Heart left ventricle (tissue), 16 donors: ENCODE measurements around the gene PRKCI. TPM values are rescaled to one million over a fixed set of nuclear protein-coding genes. Genes with fewer than 3 reads are reported as not detected.

Experiments
- ATAC-seq, 4 donors: fragments of 200-7000 bp; cut with Tn5 transposase; one replicate each; pipeline ENCODE4 v1.9.1; 2020 to 2022; ENCODE audit warnings: moderate library complexity in 4 of 4, mild to moderate bottlenecking in 3 of 4, moderate number of reproducible peaks in 1 of 4
- DNase-seq, 5 donors: peaks; one replicate each; pipeline ENCODE4 v3.0.0-alpha.2; 2020
- H3K27ac ChIP-seq, 12 donors: fragments of 200-600 bp; sonication (generic) in 4 of 12; one replicate each; pipeline versions ENCODE4 v1.5.0 to v1.8.0; 2016 to 2022; ENCODE audit warnings: mild to moderate bottlenecking in 2 of 12
- H3K27me3 ChIP-seq, 9 donors: fragments of 200-600 bp; sonication (generic) in 2 of 9; one replicate each; pipeline versions ENCODE4 v1.5.1 to v1.8.0; 2016 to 2022; ENCODE audit warnings: mild to moderate bottlenecking in 3 of 9
- H3K36me3 ChIP-seq, 9 donors: fragments of 200-600 bp; sonication (generic) in 2 of 9; one replicate each; pipeline versions ENCODE4 v1.5.0 to v1.8.0; 2018 to 2022; ENCODE audit warnings: mild to moderate bottlenecking in 2 of 9
- H3K4me1 ChIP-seq, 12 donors: fragments of 200-600 bp; sonication (generic) in 4 of 12; one replicate each; pipeline versions ENCODE4 v1.5.0 to v1.8.0; 2016 to 2022; ENCODE audit warnings: mild to moderate bottlenecking in 3 of 12
- H3K4me3 ChIP-seq, 12 donors: fragments of 200-600 bp; sonication (generic) in 4 of 12; one replicate each; pipeline versions ENCODE4 v1.5.0 to v1.8.0; 2017 to 2022; ENCODE audit warnings: mild to moderate bottlenecking in 9 of 12, moderate library complexity in 4 of 12
- H3K9me3 ChIP-seq, 12 donors: fragments of 200-600 bp; sonication (generic) in 4 of 12; one replicate each; pipeline versions ENCODE4 v1.5.0 to v1.8.0; 2016 to 2022; ENCODE audit warnings: mild to moderate bottlenecking in 1 of 12
- CTCF ChIP-seq, 12 donors: fragments of 200-600 bp; sonication (generic) in 4 of 12; IDR thresholded peaks; one replicate each; pipeline versions ENCODE4 v1.5.0 to v1.8.0; 2018 to 2022; ENCODE audit warnings: antibody characterized with exemption in 12 of 12, mild to moderate bottlenecking in 5 of 12
- POLR2A ChIP-seq, 2 donors: fragments of 450-650 bp; IDR thresholded peaks; one replicate each; pipeline ENCODE4 v1.6.1; 2017; ENCODE audit warnings: antibody characterized with exemption in 2 of 2, mild to moderate bottlenecking in 2 of 2, moderate library complexity in 2 of 2
- WGBS, 4 donors: extraction: QIAGEN DNeasy Blood & Tissue Kit in 2 of 4; methylation state at CpG; one replicate each; pipeline versions ENCODE4 v1.1.5 to v1.1.7; 2013 to 2018; 5-methylcytosine and 5-hydroxymethylcytosine counted together
- intact Hi-C, 10 donors: fragments of 100-400 bp; cut with DNase I; formaldehyde crosslinking; loops; one replicate each; pipeline versions ENCODE4 v1.11.1 to v1.14.2; 2022
- polyA plus RNA-seq, 2 donors: library from polyadenylated mRNA; stranded (reverse); fragments of 200-250 nt; gene quantifications; one replicate each; pipeline ENCODE4 v1.2.3, GENCODE V29; 2013
- total RNA-seq, 9 donors: library from RNA; depleted of rRNA in 2 of 9; stranded (reverse); fragments of >200 nt in 2 of 9; fragmentation: NEBNext Ultra II Directional in 3 of 9; extraction: Animal tissue kit (Norgen Biotek cat#: 25700) in 3 of 9; gene quantifications; one replicate each; pipeline versions ENCODE4 v1.1.0 to v1.2.4, GENCODE V29; 2016 to 2023
- donor health status: ischemic (EF 13 %, LVEDD 7.1; RV severe dilation, severe dysfunction).
- donor health status: healthy with polysubstance abuse.
- donor health status: DM: no; HTN: yes; CAD: no.
- donor health status: DM: no; HTN: no; CAD: no.
- donor health status: ischemic (EF 25% LVEDD 6.9; RV normal size, moderate dysfunction).
- donor health status: ischemic (EF 25% LVEDD 5.7; RV mildly dilated, moderate dysfunction).
- donor health status: healthy.
- donor health status: DM: yes; HTN: yes; CAD: no.
- donor health status: ischemic (EF 35%, LVEDD 5.7; RV mildly dilated, moderate dysfunction).
- donor health status: nonischemic (EF 11% LVEDD 7.7; RV severe dilation, severe dysfunction).
- donor health status: DM: yes; HTN: yes; CAD: no.
- donor health status: PGD.
- donor health status: ischemic (EF 29% LVEDD 5.4; RV normal size, mild dysfunction).
- donor health status: nonischemic (EF 23%, LVEDD 6.1; RV moderate dilation, normal function).

The PRKCI gene
- total and polyA plus RNA-seq, 11 donors = 4.5 to 26.9 (median 13.9) TPM

- 47 to 59% (median 53%) methylated on average over 3 of the region's 3 CpGs for WGBS, 4 donors
- H3K27ac ChIP-seq = peak overlapping the region in 4 of 12 donors; percentile 8 to 46 (median 30)
- no peaks in the 10 kb centered on the region for H3K27me3 ChIP-seq
- no peak for TF ChIP-seq POLR2A (IDR thresholded peaks at IDR 0.05)
- no peak for TF ChIP-seq CTCF (IDR thresholded peaks at IDR 0.05)
- no peak for DNase-seq
- peaks cover 0 to 8% (median 0%) of the 10 kb centered on the region in 12 donors for H3K4me1 ChIP-seq
- no peaks in the 10 kb centered on the region for H3K9me3 ChIP-seq
- H3K4me3 ChIP-seq = no peak overlapping the region
- peak in 2 of 4 donors; percentile 41 to 78 for ATAC-seq
- intact Hi-C loops = no loop called here
- H3K36me3 ChIP-seq = peaks cover 0 to 69% (median 34%) of the 10 kb centered on the region in 9 donors
Observed at GRCh38 chr3:170301405-170301804, 79.2 kb downstream of the PRKCI start.

DNA sequence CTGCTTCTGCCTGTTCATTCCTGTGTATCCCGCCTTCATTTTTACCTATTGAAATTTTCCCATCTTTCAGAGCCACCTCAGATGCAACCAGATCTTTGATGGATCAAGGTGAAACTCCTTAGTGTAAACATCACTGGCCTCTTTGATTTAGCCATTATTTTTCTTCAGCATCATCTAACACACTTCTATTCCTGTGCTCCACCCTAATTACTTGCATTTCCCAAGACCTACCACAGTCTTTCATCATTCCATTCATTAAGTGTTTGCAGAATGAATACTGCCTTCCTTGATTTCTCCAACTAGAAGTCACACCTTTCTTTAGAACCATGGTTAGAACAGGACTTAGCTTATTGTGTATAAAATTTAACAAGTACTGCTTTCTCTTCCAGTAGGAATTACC lies 79.8 kb downstream of the PRKCI start:
- Histone ChIP-seq H3K36me3 (peaks cover 0 to 65% (median 30%) of the 10 kb centered on the region in 9 donors), H3K27ac (peak overlapping the region in 2 of 12 donors; percentile 37 to 46), H3K4me3 (no peak overlapping the region), H3K4me1 (peaks cover 0 to 8% (median 0%) of the 10 kb centered on the region in 12 donors), H3K9me3 (no peaks in the 10 kb centered on the region), H3K27me3 (no peaks in the 10 kb centered on the region)
- ATAC-seq (no peak), DNase-seq (no peak)
- 95 to 100% (median 99%) methylated on average over 1 of the region's 1 CpG for WGBS, 4 donors
- no peak for TF ChIP-seq CTCF (IDR thresholded peaks at IDR 0.05)
- TF ChIP-seq POLR2A (IDR thresholded peaks at IDR 0.05) = no peak
- intact Hi-C loops = no loop called here

DNA sequence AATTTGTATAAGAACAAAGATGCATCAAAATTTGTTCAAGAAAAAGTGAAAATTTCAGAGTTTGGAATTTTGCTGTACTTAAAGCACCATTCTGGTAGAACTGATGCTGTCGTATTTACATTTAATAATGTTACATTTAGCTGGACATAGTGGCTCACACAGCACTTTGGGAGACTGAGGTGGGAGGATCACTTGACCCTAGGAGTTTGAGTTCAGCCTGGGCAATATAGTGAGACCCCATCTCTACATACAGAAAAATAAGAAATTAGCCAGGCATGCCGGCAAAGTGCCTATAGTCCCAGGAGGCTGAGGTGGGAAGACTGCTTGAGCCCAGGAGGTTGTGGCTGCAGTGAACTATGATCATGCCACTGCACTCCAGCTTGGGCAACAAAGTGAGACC lies 83.8 kb downstream of the PRKCI start:
- Histone ChIP-seq H3K4me1 (peaks cover 0 to 8% (median 0%) of the 10 kb centered on the region in 12 donors), H3K27me3 (no peaks in the 10 kb centered on the region), H3K9me3 (no peaks in the 10 kb centered on the region), H3K4me3 (no peak overlapping the region), H3K36me3 (peaks cover 0 to 31% (median 0%) of the 10 kb centered on the region in 9 donors), H3K27ac (no peak overlapping the region)
- 88 to 95% (median 93%) methylated on average over 2 of the region's 2 CpGs for WGBS, 4 donors
- intact Hi-C loops = loop anchor here in 2 of 10 donors (5.0 kb wide), 2 partner anchors 101 to 506 kb away; no protein-coding TSS in a partner anchor
- DNase-seq = no peak
- TF ChIP-seq CTCF (IDR thresholded peaks at IDR 0.05) (no peak), POLR2A (IDR thresholded peaks at IDR 0.05) (no peak)
- no peak for ATAC-seq

DNA sequence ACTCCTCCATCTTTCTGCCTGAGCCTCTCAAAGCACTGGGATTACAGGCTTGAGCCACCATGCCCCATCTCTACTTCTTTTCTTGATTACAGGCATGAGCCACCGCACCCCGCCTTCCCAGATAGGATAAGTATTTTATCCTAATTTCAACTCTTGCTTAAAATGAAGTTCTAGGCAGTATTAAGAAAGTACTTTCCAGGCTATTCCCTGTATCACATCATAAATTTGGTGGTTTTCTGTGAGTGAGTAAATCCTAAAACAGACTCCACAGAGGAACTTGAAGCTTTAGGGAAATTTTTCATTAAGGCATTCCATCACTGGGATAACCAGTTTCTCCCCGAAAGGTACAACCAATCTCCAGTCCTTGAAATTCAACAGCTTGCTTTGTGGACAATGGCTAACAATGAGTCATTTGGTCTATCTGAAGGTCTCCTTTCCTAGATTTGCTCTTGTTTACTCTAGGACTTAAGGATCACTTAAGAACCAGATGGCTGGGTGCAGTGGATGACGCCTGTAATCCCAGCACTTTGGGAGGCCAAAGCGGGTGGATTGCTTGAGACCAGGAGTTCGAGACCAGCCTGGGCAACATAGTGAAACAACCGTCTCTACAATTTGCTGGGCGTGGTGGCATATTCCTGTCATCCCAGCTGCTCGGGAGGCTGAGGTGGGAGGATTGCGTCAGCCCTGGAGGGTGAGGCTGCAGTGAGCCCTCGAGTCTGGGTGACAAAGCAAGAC lies 85.6 kb downstream of the PRKCI start:
- 92 to 95% (median 93%) methylated on average over 11 of the region's 11 CpGs for WGBS, 4 donors
- no peak for ATAC-seq
- no peaks in the 10 kb centered on the region for H3K4me1 ChIP-seq

More for the DNA sequence above, 85.6 kb downstream of the PRKCI start:
- Histone ChIP-seq H3K36me3 (peaks cover 0 to 17% (median 0%) of the 10 kb centered on the region in 9 donors), H3K27ac (no peak overlapping the region), H3K27me3 (no peaks in the 10 kb centered on the region), H3K4me3 (no peak overlapping the region), H3K9me3 (no peaks in the 10 kb centered on the region)
- intact Hi-C loops = loop anchor here in 2 of 10 donors (5.0 kb wide), 2 partner anchors 99 to 504 kb away; no protein-coding TSS in a partner anchor
- no peak for TF ChIP-seq CTCF (IDR thresholded peaks at IDR 0.05)
- no peak for TF ChIP-seq POLR2A (IDR thresholded peaks at IDR 0.05)
- DNase-seq = no peak
